ENCODE data around the gene GJC1.

The GJC1 gene

DNA sequence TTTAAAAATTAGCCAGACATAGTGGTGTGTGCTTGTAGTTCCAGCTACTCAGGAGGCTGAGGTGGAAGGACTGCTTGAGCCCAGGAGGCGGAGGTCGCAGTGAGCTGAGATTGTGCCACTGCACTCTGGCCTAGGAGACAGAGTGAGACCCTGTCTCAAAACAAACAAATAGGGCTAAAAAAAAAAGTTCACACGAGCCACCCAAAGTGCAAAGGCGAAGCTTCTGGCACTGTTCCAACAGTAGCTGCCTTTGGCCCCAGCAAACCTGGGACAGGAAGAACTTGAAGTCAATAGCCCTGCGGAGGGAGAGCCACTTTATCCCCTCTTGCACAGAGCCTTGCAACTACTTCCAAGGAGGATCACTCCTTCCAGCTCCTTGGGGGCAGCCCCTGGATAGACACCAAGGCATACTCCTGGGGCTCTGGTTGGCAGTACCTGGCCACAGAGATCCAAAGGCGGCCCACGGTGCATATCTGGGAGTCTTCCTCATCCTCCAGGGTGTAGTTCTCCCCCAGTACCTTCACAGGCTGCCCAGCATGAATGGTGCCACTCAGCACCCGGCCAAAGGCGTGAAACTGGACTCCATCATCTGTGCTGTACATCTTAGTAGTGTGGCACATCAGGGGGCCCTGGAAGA, 32.3 kb upstream of the GJC1 start:
- TF ChIP-seq, protein P1, sequence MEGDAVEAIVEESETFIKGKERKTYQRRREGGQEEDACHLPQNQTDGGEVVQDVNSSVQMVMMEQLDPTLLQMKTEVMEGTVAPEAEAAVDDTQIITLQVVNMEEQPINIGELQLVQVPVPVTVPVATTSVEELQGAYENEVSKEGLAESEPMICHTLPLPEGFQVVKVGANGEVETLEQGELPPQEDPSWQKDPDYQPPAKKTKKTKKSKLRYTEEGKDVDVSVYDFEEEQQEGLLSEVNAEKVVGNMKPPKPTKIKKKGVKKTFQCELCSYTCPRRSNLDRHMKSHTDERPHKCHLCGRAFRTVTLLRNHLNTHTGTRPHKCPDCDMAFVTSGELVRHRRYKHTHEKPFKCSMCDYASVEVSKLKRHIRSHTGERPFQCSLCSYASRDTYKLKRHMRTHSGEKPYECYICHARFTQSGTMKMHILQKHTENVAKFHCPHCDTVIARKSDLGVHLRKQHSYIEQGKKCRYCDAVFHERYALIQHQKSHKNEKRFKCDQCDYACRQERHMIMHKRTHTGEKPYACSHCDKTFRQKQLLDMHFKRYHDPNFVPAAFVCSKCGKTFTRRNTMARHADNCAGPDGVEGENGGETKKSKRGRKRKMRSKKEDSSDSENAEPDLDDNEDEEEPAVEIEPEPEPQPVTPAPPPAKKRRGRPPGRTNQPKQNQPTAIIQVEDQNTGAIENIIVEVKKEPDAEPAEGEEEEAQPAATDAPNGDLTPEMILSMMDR (IDR thresholded peaks at IDR 0.05; ENCODE audit: low read depth, low read length) = no peak
- no peak overlapping the region for H3K4me3 ChIP-seq (replicated peaks in 1 of 2; ENCODE audit: low read depth in 2 of 2, low read length in 2 of 2)

DNA sequence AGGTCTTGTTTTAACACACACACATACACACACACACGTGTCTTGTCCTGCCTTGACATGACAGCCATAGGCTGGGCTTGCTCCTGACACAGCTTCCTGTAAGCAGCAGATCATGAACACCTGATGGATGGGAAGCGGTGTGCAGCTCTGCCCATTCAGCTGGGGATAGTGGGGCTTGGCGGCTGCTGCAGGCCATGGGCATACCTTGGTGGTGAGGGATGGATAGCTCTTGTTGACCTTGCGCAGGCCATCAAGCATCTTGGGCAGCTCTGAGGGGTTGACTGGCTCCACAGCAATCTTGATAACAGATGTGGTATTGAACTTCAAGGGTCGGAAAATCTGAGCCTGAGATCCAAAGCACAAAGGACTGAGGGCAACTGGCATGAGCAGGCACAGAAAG, 29.6 kb upstream of the GJC1 start:
- no peak for DNase-seq (ENCODE audit: low read depth in 2 of 2)
- no peak overlapping the region for H3K4me3 ChIP-seq (replicated peaks in 1 of 2; ENCODE audit: low read depth in 2 of 2, low read length in 2 of 2)
- TF ChIP-seq, protein P1 (IDR thresholded peaks at IDR 0.05; ENCODE audit: low read depth, low read length) = no peak

More for the DNA sequence above, 32.3 kb upstream of the GJC1 start:
- DNase-seq (ENCODE audit: low read depth in 2 of 2) = no peak

DNA sequence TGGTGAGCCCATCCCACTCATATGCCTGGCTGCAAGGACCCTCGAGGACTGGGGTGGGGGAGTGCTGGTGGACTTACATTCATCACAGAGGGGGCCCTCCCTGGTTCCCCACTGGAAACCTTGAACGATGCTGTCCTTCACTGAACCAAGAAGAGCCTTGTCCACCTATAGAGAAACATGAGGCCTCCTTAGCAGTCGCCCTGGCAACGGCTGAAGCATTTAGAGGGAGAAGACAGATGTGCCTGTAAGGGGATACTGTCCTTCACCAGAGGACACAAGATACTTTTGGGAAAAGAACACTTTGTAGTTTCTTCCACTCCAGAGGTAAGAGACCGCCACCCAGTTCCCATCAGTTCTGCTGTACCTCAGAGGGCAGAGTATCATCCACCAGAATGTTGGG, 24.1 kb upstream of the GJC1 start:
- no peak for DNase-seq (ENCODE audit: low read depth in 2 of 2)
- TF ChIP-seq, protein P1 (IDR thresholded peaks at IDR 0.05; ENCODE audit: low read depth, low read length) = no peak
- H3K4me3 ChIP-seq (replicated peaks in 1 of 2; ENCODE audit: low read depth in 2 of 2, low read length in 2 of 2) = no peak overlapping the region

DNA sequence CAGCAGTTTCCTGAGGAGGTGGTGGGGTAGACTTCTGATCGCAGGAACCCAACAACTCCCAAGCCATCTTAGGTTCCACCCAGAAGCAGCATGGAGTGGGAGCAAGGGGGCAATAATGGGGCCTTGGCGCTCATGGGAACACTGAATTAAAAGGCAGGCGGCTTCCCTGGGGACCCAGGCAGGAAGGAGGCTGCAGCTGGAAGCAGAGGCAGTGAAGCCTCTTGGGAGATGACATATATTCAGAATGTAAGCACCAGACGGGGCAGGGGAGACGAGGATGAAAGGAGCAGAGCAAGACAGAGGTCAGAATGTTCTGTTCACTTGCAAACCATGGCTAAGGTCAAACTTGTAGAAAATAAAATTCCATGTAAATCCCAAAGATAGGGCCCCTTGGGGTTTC, 20.5 kb upstream of the GJC1 start:
- DNase-seq (ENCODE audit: low read depth in 2 of 2) = peak in 1 of 2 donors; percentile 69
- H3K4me3 ChIP-seq (replicated peaks in 1 of 2; ENCODE audit: low read depth in 2 of 2, low read length in 2 of 2) = no peak overlapping the region
- TF ChIP-seq, protein P1 (IDR thresholded peaks at IDR 0.05; ENCODE audit: low read depth, low read length) = no peak

DNA sequence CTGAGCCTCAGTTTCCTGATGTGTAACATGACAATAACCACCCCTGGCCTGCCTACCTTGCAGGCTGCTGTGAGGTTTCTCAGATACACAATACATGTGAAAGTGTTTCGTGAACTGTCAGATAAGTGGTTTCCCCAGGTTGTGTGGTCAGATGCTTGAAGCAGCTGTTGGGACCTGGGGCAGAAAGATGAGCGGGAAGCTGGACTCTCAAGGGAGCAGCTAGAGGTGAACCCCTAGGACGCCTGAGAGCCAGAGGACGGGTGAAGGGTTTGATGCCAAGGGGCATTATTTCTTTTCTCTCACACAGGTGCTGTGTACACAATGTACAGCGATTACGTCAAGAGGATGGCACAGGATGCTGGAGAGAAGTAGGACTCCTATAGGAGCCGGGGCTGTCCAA, 19.9 kb upstream of the GJC1 start:
- TF ChIP-seq, protein P1 (IDR thresholded peaks at IDR 0.05; ENCODE audit: low read depth, low read length) = no peak
- no peak overlapping the region for H3K4me3 ChIP-seq (replicated peaks in 1 of 2; ENCODE audit: low read depth in 2 of 2, low read length in 2 of 2)

DNA sequence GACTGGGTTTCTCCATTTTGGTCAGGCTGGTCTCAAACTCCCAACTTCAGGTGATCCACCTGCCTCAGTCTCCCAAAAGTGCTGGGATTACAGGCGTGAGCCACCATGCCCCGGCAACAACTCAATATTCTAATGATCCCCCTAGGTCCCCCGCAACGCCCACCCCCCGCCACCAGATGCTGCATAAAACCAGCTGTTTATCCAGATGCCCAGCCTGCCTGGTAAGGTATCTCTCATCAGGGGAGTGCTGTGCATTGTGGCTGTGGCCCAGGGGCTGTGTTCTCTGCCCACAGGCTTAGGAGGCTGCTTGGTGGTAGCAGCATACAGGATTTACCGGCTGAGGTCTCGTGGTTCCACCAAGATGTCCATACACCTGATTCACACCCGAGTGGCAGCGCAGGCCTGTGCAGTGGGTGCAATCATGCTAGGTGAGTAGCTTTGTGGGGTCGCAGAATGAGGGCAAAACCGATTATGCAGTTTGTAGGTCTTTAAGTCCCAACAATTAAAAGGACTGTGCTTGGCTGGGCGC, 18.9 kb upstream of the GJC1 start:
- DNase-seq (ENCODE audit: low read depth in 2 of 2) = no peak
- no peak overlapping the region for H3K4me3 ChIP-seq (replicated peaks in 1 of 2; ENCODE audit: low read depth in 2 of 2, low read length in 2 of 2)
- TF ChIP-seq, protein P1 (IDR thresholded peaks at IDR 0.05; ENCODE audit: low read depth, low read length) = no peak

More for the DNA sequence above, 19.9 kb upstream of the GJC1 start:
- no peak for DNase-seq (ENCODE audit: low read depth in 2 of 2)
